Testis (tissue), 3 donors: ENCODE results near the gene FKBP1B. TPM values are rescaled to one million over a fixed set of nuclear protein-coding genes. Genes with fewer than 3 reads are reported as not detected.

Experiments
- DNase-seq: peaks from one replicate; pipeline ENCODE4 v3.0.0-alpha.2; 2019
- H3K27ac ChIP-seq, 2 donors: fragments of 200-600 bp; sonication (generic); one replicate each; pipeline ENCODE4 v1.5.1; 2019
- H3K27me3 ChIP-seq: fragments of 200-600 bp; sonication (generic); one replicate; pipeline ENCODE4 v1.5.1; 2019
- H3K36me3 ChIP-seq: fragments of 200-600 bp; sonication (generic); one replicate; pipeline ENCODE4 v1.5.1; 2017; ENCODE audit warnings: low read depth; ENCODE audit errors: missing control alignments
- H3K4me1 ChIP-seq: fragments of 200-600 bp; sonication (generic); one replicate; pipeline ENCODE4 v1.5.1; 2019
- H3K4me3 ChIP-seq, 2 donors: fragments of 200-600 bp; sonication (generic); one replicate each; pipeline ENCODE4 v1.5.1; 2017 to 2019
- H3K9me3 ChIP-seq: fragments of 200-600 bp; sonication (generic); one replicate; pipeline ENCODE4 v1.5.1; 2017
- POLR2A ChIP-seq: fragments of 450-650 bp; IDR thresholded peaks from one replicate; pipeline ENCODE4 v1.6.1; 2017; ENCODE audit warnings: antibody characterized with exemption, mild to moderate bottlenecking, moderate library complexity
- WGBS, 2 donors: methylation state at CpG; one replicate each; pipeline ENCODE4 v1.1.5; 2018; 5-methylcytosine and 5-hydroxymethylcytosine counted together
- intact Hi-C: fragments of 100-400 bp; cut with DNase I; formaldehyde crosslinking; loops from one replicate; pipeline ENCODE4 v1.15.1; 2023; ENCODE audit warnings: low total_unique reads
- polyA plus RNA-seq: library from polyadenylated mRNA; stranded (reverse); fragments of 350-450 nt; fragmentation: Illumina TruSeq; extraction: RNeasy Lipid Tissue Mini Kit (QIAGEN cat#74804); gene quantifications from one replicate; pipeline ENCODE4 v1.2.3, GENCODE V29; 2014; ENCODE audit warnings: low read depth, low replicate concordance; ENCODE audit not compliant: insufficient read depth
- total RNA-seq, 2 donors: library from RNA; depleted of rRNA; stranded (reverse); fragments of >200 nt; gene quantifications; one replicate each; pipeline ENCODE4 v1.2.3, GENCODE V29; 2016
- TF ChIP-seq, protein P1 (sequence below), 3 experiments: fragments of 450-650 bp in 2 of 3; fragments of 200-600 bp in 1 of 3; sonication (generic) in 1 of 3; IDR thresholded peaks; one replicate each; pipeline ENCODE4 v1.5.1; 2016 to 2019; ENCODE audit warnings: antibody characterized with exemption in 3 of 3, mild to moderate bottlenecking in 2 of 3, moderate library complexity in 1 of 3

The FKBP1B gene
- total and polyA plus RNA-seq, 3 donors from 2014 or later: 2.7 to 3.6 (median 3.0) TPM

GRCh38 chr2:24102677-24103076 is 53.1 kb downstream of the FKBP1B start:
- 69 to 77% methylated on average over 1 of the region's 1 CpG for WGBS, 2 donors
- no peak overlapping the region for H3K27ac ChIP-seq
- TF ChIP-seq POLR2A: no peak
- TF ChIP-seq, protein P1, sequence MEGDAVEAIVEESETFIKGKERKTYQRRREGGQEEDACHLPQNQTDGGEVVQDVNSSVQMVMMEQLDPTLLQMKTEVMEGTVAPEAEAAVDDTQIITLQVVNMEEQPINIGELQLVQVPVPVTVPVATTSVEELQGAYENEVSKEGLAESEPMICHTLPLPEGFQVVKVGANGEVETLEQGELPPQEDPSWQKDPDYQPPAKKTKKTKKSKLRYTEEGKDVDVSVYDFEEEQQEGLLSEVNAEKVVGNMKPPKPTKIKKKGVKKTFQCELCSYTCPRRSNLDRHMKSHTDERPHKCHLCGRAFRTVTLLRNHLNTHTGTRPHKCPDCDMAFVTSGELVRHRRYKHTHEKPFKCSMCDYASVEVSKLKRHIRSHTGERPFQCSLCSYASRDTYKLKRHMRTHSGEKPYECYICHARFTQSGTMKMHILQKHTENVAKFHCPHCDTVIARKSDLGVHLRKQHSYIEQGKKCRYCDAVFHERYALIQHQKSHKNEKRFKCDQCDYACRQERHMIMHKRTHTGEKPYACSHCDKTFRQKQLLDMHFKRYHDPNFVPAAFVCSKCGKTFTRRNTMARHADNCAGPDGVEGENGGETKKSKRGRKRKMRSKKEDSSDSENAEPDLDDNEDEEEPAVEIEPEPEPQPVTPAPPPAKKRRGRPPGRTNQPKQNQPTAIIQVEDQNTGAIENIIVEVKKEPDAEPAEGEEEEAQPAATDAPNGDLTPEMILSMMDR (IDR thresholded peaks at IDR 0.05): no peak
- no peaks in the 10 kb centered on the region for H3K9me3 ChIP-seq
- no peak overlapping the region for H3K4me3 ChIP-seq
- intact Hi-C loops: no loop called here
- no peaks in the 10 kb centered on the region for H3K36me3 ChIP-seq
- H3K4me1 ChIP-seq: no peaks in the 10 kb centered on the region
- DNase-seq: no peak
- no peaks in the 10 kb centered on the region for H3K27me3 ChIP-seq

DNA sequence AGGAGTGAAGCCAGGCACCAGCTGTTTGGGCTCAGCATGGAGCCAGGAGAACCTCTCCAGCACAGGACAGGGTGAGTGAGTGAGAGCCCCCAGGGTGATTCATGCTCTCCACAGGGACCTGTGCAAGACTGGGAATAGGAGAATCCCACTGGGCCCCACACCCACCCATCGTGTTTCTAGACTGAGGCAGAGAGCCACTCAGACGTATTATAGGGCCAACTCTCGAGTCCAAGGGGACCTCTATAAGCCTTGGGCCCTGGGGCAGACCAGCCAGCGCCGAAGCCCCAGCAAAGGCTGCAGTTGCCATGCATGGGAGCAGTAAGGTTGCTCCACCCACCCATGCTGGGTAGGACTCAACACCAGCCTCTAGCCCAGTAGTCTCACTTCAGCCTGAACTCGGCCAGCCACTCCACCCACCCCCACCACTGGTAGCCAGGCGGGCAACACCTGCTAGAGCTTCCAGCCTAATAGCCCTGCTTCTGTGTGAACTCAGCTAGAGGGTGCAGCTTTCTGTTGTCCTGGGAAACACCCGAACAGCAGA is 54.6 kb downstream of the FKBP1B start:
- DNase-seq: no peak
- no peaks in the 10 kb centered on the region for H3K36me3 ChIP-seq
- WGBS, 2 donors: 92% methylated on average over 4 to 8 of the region's 8 CpGs
- TF ChIP-seq POLR2A: no peak
- TF ChIP-seq, protein P1 (IDR thresholded peaks at IDR 0.05): no peak
- H3K27me3 ChIP-seq: no peaks in the 10 kb centered on the region
- no peak overlapping the region for H3K4me3 ChIP-seq
- H3K27ac ChIP-seq: no peak overlapping the region
- H3K4me1 ChIP-seq: no peaks in the 10 kb centered on the region
- H3K9me3 ChIP-seq: no peaks in the 10 kb centered on the region
- intact Hi-C loops: no loop called here

DNA sequence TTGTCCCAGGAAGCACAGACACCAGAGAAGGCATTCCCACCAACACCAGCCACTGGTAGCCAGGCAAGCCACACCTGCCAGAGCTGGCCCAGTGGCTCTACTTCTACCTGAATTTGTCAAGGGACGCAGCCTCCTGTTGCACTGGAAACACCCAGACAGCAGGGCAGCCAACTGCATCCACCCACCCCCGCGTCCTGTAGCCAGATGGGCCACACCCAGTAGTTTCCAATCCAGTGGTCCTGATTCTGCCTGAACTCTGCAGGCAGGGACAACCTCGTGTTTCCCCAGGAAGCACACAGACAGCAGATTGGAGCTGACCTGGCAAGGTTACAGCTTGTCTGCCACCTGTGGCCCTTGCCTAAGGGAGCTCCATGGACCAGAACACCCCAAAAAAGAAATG is 55.4 kb downstream of the FKBP1B start:
- TF ChIP-seq, protein P1 (IDR thresholded peaks at IDR 0.05): no peak
- no peak for TF ChIP-seq POLR2A
- Histone ChIP-seq H3K9me3 (no peaks in the 10 kb centered on the region), H3K27me3 (no peaks in the 10 kb centered on the region), H3K27ac (no peak overlapping the region), H3K4me1 (no peaks in the 10 kb centered on the region), H3K4me3 (no peak overlapping the region), H3K36me3 (no peaks in the 10 kb centered on the region)
- WGBS, 2 donors: 50 to 95% methylated on average over 1 to 4 of the region's 4 CpGs
- intact Hi-C loops: no loop called here
- DNase-seq: no peak

GRCh38 chr2:24105816-24106215 is 56.3 kb downstream of the FKBP1B start:
- H3K36me3 ChIP-seq: no peaks in the 10 kb centered on the region
- intact Hi-C loops: no loop called here
- H3K27ac ChIP-seq: no peak overlapping the region
- TF ChIP-seq, protein P1 (IDR thresholded peaks at IDR 0.05): no peak
- no peak for TF ChIP-seq POLR2A
- no peaks in the 10 kb centered on the region for H3K4me1 ChIP-seq
- no peaks in the 10 kb centered on the region for H3K9me3 ChIP-seq
- no peaks in the 10 kb centered on the region for H3K27me3 ChIP-seq
- no peak overlapping the region for H3K4me3 ChIP-seq
- WGBS, 2 donors: 20 to 50% methylated on average over 2 of the region's 2 CpGs
- DNase-seq: no peak

GRCh38 chr2:24106786-24107185 is 57.2 kb downstream of the FKBP1B start:
- Histone ChIP-seq H3K27ac (no peak overlapping the region), H3K27me3 (no peaks in the 10 kb centered on the region), H3K4me3 (no peak overlapping the region), H3K36me3 (no peaks in the 10 kb centered on the region), H3K9me3 (no peaks in the 10 kb centered on the region), H3K4me1 (no peaks in the 10 kb centered on the region)
- intact Hi-C loops: no loop called here
- TF ChIP-seq, protein P1 (IDR thresholded peaks at IDR 0.05): no peak
- TF ChIP-seq POLR2A: no peak
- no peak for DNase-seq
